ENCODE measurements around the gene SULF2. TPM values are rescaled to one million over a fixed set of nuclear protein-coding genes. Genes with fewer than 3 reads are reported as not detected.

Gene SULF2
- total RNA-seq, 2 donors from 2014 or later: 2.1 TPM; not detected in 1

DNA sequence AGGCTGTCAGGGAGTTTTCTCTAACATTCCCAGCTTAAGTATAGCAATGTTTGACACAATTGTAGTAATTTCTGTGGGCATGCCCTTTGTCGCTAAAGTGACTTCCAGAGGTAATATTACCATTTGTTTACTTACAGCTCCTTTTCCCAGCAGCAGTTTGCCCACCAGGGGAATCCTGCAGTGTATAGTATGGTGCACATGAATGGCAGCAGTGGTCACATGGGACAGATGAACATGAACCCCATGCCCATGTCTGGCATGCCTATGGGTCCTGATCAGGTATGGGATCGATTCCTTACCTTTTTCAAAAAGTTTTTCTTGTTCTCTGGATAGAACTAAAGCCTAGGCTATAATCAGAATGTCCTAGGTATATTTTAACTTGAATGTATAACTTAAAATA lies 132.5 kb downstream of the SULF2 start:
- DNase-seq (ENCODE audit: low spot score): no peak
- no peak for ATAC-seq
- no peak overlapping the region for H3K27ac Mint-ChIP-seq
- H3K9me3 Mint-ChIP-seq: no peaks in the 10 kb centered on the region
- no peak overlapping the region for H3K4me3 Mint-ChIP-seq
- H3K4me1 Mint-ChIP-seq (ENCODE audit: low read depth in 2 of 2): no peaks in the 10 kb centered on the region
- peaks cover 34% of the 10 kb centered on the region for H3K36me3 Mint-ChIP-seq
- H3K27me3 Mint-ChIP-seq: no peaks in the 10 kb centered on the region

DNA sequence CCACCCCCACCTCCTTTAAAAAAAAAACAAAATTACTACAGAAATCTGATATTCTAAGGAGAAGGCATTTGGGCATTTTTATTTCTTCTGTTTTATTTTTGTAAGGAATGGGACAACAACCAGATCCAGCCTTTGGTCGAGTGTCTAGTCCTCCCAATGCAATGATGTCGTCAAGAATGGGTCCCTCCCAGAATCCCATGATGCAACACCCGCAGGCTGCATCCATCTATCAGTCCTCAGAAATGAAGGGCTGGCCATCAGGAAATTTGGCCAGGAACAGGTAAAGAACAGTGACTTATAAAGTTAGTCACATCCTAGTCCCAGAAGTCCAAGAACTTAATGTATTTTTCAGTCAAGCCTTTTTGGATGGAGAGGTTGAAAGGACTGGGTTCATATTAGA lies 133.0 kb downstream of the SULF2 start:
- Mint-ChIP-seq H3K4me1 (ENCODE audit: low read depth in 2 of 2) (no peaks in the 10 kb centered on the region), H3K36me3 (peaks cover 34% of the 10 kb centered on the region), H3K27me3 (no peaks in the 10 kb centered on the region), H3K27ac (no peak overlapping the region), H3K9me3 (no peaks in the 10 kb centered on the region), H3K4me3 (no peak overlapping the region)
- no peak for DNase-seq (ENCODE audit: low spot score)
- no peak for ATAC-seq

DNA sequence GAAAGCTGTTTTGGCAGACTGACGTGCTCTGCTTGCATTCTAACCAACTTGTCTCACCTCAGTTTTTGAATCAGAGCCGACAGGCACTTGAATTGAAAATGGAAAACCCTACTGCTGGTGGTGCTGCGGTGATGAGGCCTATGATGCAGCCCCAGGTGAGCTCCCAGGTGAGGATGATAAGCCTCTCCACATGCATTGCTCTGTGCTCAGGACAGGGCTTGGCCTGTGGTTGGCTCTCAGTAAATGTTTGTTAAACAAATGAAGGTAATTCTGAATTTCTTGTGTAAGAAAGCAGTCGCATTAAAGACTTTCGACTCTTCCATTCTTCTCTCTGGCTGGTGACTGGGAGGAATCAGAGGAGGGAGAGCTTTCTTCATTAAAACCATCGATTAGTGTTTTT lies 136.3 kb downstream of the SULF2 start:
- Mint-ChIP-seq H3K4me1 (ENCODE audit: low read depth in 2 of 2) (no peaks in the 10 kb centered on the region), H3K27ac (no peak overlapping the region), H3K27me3 (no peaks in the 10 kb centered on the region), H3K9me3 (no peaks in the 10 kb centered on the region), H3K36me3 (peaks cover 32% of the 10 kb centered on the region), H3K4me3 (no peak overlapping the region)
- no peak for DNase-seq (ENCODE audit: low spot score)
- ATAC-seq: no peak

- Mint-ChIP-seq H3K4me3 (no peak overlapping the region), H3K27me3 (no peaks in the 10 kb centered on the region), H3K36me3 (peaks cover 35% of the 10 kb centered on the region), H3K27ac (no peak overlapping the region), H3K9me3 (no peaks in the 10 kb centered on the region), H3K4me1 (ENCODE audit: low read depth in 2 of 2) (no peaks in the 10 kb centered on the region)
- ATAC-seq (no peak), DNase-seq (ENCODE audit: low spot score) (no peak)
Measured at GRCh38 chr20:47647994-47648393, 137.3 kb downstream of the SULF2 start.

DNA sequence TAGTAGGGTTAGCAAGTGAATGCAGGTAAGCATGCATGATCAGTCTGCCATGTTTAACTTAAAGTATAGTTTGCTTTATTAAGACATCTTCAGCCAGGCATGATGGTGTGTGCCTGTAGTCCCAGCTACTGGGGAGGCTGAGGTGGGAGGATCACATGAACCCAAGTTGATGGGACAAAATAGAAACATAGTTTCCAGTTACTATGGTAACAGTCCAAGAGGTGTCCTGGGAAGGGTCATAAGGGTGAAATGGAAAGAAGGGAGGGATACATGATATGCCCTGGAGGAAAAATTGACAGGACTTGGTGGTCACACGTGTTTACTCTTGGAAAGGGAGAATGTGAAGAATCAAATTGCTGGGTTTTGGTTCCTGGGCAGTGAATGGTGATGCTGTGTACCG lies 139.6 kb downstream of the SULF2 start:
- ATAC-seq: no peak
- H3K4me3 Mint-ChIP-seq: no peak overlapping the region
- H3K27me3 Mint-ChIP-seq: no peaks in the 10 kb centered on the region
- DNase-seq (ENCODE audit: low spot score): no peak
- no peaks in the 10 kb centered on the region for H3K4me1 Mint-ChIP-seq (ENCODE audit: low read depth in 2 of 2)
- peaks cover 32% of the 10 kb centered on the region for H3K36me3 Mint-ChIP-seq
- H3K9me3 Mint-ChIP-seq: no peaks in the 10 kb centered on the region
- no peak overlapping the region for H3K27ac Mint-ChIP-seq

DNA sequence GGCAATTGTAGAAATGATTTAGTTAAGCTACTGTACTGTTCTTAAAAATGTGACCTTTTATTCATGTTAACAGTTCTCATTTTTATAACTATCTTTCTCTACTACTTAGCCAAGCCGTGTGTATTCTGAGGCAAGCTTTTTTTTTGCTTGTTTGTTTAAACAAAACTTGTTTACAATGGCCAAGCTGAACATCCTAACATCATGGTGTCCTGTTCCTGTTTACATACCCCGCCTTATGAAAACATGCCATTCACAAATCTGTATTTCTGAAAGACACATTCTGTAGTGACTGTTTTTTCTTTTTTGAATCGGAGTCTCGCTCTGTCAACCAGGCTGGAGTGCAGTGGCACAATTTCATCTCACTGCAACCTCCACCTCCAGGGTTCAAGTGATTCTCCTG lies 142.7 kb downstream of the SULF2 start:
- no peak for ATAC-seq
- Mint-ChIP-seq H3K9me3 (no peaks in the 10 kb centered on the region), H3K4me3 (no peak overlapping the region)

GRCh38 chr20:47642118-47642517 lies 143.2 kb downstream of the SULF2 start:
- H3K27me3 Mint-ChIP-seq: no peaks in the 10 kb centered on the region
- H3K4me3 Mint-ChIP-seq: no peak overlapping the region
- no peak overlapping the region for H3K27ac Mint-ChIP-seq
- no peak for DNase-seq (ENCODE audit: low spot score)
- H3K4me1 Mint-ChIP-seq (ENCODE audit: low read depth in 2 of 2): no peaks in the 10 kb centered on the region
- no peaks in the 10 kb centered on the region for H3K9me3 Mint-ChIP-seq
- H3K36me3 Mint-ChIP-seq: peaks cover 33% of the 10 kb centered on the region
- no peak for ATAC-seq

More for the DNA sequence above, 142.7 kb downstream of the SULF2 start:
- Mint-ChIP-seq H3K36me3 (peaks cover 32% of the 10 kb centered on the region), H3K4me1 (ENCODE audit: low read depth in 2 of 2) (no peaks in the 10 kb centered on the region), H3K27ac (no peak overlapping the region), H3K27me3 (no peaks in the 10 kb centered on the region)
- no peak for DNase-seq (ENCODE audit: low spot score)

DNA sequence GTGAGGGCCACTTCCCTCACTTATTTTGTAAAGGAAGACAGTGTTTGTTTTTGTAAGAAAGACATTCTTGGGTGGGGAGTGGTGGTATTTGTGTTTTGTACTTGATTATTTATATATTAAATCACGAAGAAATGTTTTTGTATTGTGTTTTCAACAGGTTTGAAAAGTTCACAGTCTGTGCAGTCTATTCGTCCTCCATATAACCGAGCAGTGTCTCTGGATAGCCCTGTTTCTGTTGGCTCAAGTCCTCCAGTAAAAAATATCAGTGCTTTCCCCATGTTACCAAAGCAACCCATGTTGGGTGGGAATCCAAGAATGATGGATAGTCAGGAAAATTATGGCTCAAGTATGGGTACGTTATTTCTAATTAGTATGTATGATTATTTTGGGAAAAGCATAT lies 146.4 kb downstream of the SULF2 start:
- no peaks in the 10 kb centered on the region for H3K27me3 Mint-ChIP-seq
- no peak for DNase-seq (ENCODE audit: low spot score)
- H3K36me3 Mint-ChIP-seq: peaks cover 40% of the 10 kb centered on the region
- no peak overlapping the region for H3K27ac Mint-ChIP-seq
- ATAC-seq: no peak
- no peak overlapping the region for H3K4me3 Mint-ChIP-seq
- no peaks in the 10 kb centered on the region for H3K9me3 Mint-ChIP-seq
- no peaks in the 10 kb centered on the region for H3K4me1 Mint-ChIP-seq (ENCODE audit: low read depth in 2 of 2)

DNA sequence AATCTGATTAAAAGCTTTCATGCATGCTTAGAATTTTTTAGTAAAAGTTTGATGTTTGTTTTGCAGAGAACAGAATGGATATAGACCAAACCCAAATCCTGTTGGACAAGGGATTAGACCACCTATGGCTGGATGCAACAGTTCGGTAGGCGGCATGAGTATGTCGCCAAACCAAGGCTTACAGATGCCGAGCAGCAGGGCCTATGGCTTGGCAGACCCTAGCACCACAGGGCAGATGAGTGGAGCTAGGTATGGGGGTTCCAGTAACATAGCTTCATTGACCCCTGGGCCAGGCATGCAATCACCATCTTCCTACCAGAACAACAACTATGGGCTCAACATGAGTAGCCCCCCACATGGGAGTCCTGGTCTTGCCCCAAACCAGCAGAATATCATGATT lies 150.0 kb downstream of the SULF2 start:
- Mint-ChIP-seq H3K4me1 (ENCODE audit: low read depth in 2 of 2) (no peaks in the 10 kb centered on the region), H3K36me3 (peaks cover 34% of the 10 kb centered on the region)

GRCh38 chr20:47631078-47631477 lies 154.2 kb downstream of the SULF2 start:
- H3K4me3 Mint-ChIP-seq: no peak overlapping the region
- no peaks in the 10 kb centered on the region for H3K9me3 Mint-ChIP-seq
- peaks cover 25% of the 10 kb centered on the region for H3K36me3 Mint-ChIP-seq
- DNase-seq (ENCODE audit: low spot score) (no peak), ATAC-seq (no peak)
- no peak overlapping the region for H3K27ac Mint-ChIP-seq
- no peaks in the 10 kb centered on the region for H3K27me3 Mint-ChIP-seq
- H3K4me1 Mint-ChIP-seq (ENCODE audit: low read depth in 2 of 2): peaks cover 0 to 3% of the 10 kb centered on the region in 2 donors

More for the DNA sequence above, 150.0 kb downstream of the SULF2 start:
- H3K4me3 Mint-ChIP-seq: no peak overlapping the region
- no peak overlapping the region for H3K27ac Mint-ChIP-seq
- no peak for DNase-seq (ENCODE audit: low spot score)
- H3K27me3 Mint-ChIP-seq: no peaks in the 10 kb centered on the region
- no peaks in the 10 kb centered on the region for H3K9me3 Mint-ChIP-seq
- no peak for ATAC-seq

DNA sequence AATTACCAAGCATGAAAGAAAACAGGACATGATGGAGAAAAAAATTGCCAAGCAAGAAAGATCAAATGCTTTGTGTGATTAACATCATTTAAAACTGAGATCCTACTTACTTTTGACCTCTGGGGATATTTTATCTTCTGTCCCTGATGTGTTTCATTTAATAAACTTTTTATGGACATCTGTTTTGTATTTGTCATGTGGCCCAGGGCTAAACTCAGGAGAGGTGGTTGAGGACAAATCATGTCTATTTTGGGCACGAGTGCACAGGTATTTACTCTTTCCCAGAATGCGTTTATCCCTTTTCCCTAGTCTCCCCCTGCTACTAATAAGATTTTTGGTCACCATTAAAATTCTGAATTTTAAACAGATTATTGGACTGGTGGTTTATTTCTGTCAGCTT lies 155.4 kb downstream of the SULF2 start:
- H3K4me3 Mint-ChIP-seq: no peak overlapping the region
- H3K27me3 Mint-ChIP-seq: no peaks in the 10 kb centered on the region
- H3K4me1 Mint-ChIP-seq (ENCODE audit: low read depth in 2 of 2): peaks cover 0 to 3% of the 10 kb centered on the region in 2 donors
- H3K27ac Mint-ChIP-seq: no peak overlapping the region
- no peaks in the 10 kb centered on the region for H3K9me3 Mint-ChIP-seq
- ATAC-seq: no peak
- H3K36me3 Mint-ChIP-seq: peaks cover 21% of the 10 kb centered on the region
- no peak for DNase-seq (ENCODE audit: low spot score)

DNA sequence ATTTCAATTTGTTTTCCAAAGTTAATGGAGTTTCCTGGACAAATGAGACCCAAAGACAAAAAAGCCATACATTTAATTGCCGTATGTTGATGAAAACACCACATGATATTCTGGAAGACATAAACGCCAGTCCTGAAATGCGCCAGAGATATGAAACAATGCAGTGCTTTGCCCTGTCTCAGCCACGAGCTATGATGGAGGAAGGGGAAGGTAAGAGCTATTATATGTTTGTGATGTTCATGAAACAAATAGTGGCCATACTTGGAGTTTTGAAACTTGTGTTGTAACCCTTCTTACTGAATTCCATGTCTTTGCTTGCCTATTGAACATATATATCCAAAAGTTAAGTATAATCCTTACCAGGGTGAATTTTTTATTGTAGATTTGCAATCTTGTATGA lies 157.7 kb downstream of the SULF2 start:
- Mint-ChIP-seq H3K36me3 (peaks cover 17% of the 10 kb centered on the region), H3K4me1 (ENCODE audit: low read depth in 2 of 2) (peaks cover 2 to 3% of the 10 kb centered on the region in 2 donors), H3K4me3 (no peak overlapping the region), H3K27me3 (no peaks in the 10 kb centered on the region), H3K27ac (no peak overlapping the region), H3K9me3 (no peaks in the 10 kb centered on the region)
- no peak for ATAC-seq
- DNase-seq (ENCODE audit: low spot score): no peak

DNA sequence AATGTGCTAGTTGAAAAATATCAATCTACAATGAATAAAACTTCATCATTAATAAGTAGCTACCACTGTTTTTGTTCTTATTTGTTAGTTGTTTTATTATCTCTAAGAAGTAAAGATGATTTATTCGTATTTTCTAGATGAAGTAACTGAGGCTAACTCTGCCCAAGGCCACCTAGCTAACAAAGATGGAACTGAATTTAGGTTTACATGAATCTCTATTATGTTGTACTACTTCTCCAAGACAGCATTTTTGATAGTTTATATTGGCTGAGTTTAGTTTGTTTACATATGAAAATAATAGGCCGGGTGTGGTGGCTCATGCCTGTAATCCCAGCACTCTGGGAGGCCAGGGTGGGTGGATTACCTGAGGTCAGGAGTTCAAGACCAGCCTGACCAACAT lies 162.1 kb downstream of the SULF2 start:
- Mint-ChIP-seq H3K9me3 (no peaks in the 10 kb centered on the region), H3K36me3 (peaks cover 14% of the 10 kb centered on the region), H3K27ac (peak overlapping the region in 1 of 2 donors; percentile 31), H3K4me1 (ENCODE audit: low read depth in 2 of 2) (peaks cover 3 to 16% of the 10 kb centered on the region in 2 donors), H3K27me3 (no peaks in the 10 kb centered on the region), H3K4me3 (no peak overlapping the region)
- ATAC-seq (no peak), DNase-seq (ENCODE audit: low spot score) (no peak)

GRCh38 chr20:47622118-47622665 lies 163.1 kb downstream of the SULF2 start:
- Mint-ChIP-seq H3K27me3 (no peaks in the 10 kb centered on the region), H3K9me3 (no peaks in the 10 kb centered on the region), H3K36me3 (peaks cover 14% of the 10 kb centered on the region), H3K4me3 (peak overlapping the region; percentile 4), H3K27ac (peak overlapping the region in 1 of 2 donors; percentile 43), H3K4me1 (ENCODE audit: low read depth in 2 of 2) (peaks cover 6 to 22% of the 10 kb centered on the region in 2 donors)
- no peak for DNase-seq (ENCODE audit: low spot score)
- peak in 1 of 2 donors; percentile 24 for ATAC-seq
